GM12878 (cell line): ENCODE results near the gene SPHK1. TPM values are rescaled to one million over a fixed set of nuclear protein-coding genes. Genes with fewer than 3 reads are reported as not detected.

Source experiments
- ATAC-seq: fragments of 200-7000 bp; cut with Tn5 transposase; 3 replicates; pipeline ENCODE4 v1.9.1; 2020; ENCODE audit warnings: mild to moderate bottlenecking, moderate library complexity
- BruUV-seq: library from RNA; stranded (reverse); fragments of 400-500 nt; replicated peaks from 2 replicates; lab custom pipeline; 2021; lab: Mats Ljungman, UMichigan
- CTCF ChIA-PET: fragments of 300-600 bp; sonication (Branson Sonifier 250); formaldehyde crosslinking; extraction: SDS; loops from one replicate; lab custom pipeline; 2021; ENCODE audit warnings: inconsistent platforms; lab: Yijun Ruan, JAX
- POLR2A ChIA-PET: fragments of 350-600 bp; formaldehyde crosslinking; extraction: SDS; loops from one replicate; lab custom pipeline; 2021; ENCODE audit warnings: inconsistent platforms; lab: Charles Lee
- RAD21 ChIA-PET: fragments of 300-600 bp; sonication (Branson Sonifier 250); formaldehyde crosslinking; loops from one replicate; lab custom pipeline; 2023; ENCODE audit warnings: antibody characterized with exemption; ENCODE audit not compliant: unreplicated experiment; lab: Charles Lee
- SMC1A ChIA-PET: fragments of 300-600 bp; sonication (Branson Sonifier 250); formaldehyde crosslinking; loops from one replicate; lab custom pipeline; 2023; ENCODE audit not compliant: unreplicated experiment, uncharacterized antibody; lab: Charles Lee
- DNase-seq: peaks from one replicate; pipeline ENCODE4 v3.0.0-alpha.2; 2011; ENCODE audit warnings: low read depth, low spot score
- FAIRE-seq: peaks from 3 replicates; lab custom pipeline; 2011; peaks lifted over from hg19 to GRCh38; lab: Jason Lieb, UNC
- H2AFZ ChIP-seq: 2 replicates; pipeline ENCODE4 v1.6.0; 2011; ENCODE audit warnings: low read depth, low read length, control low read depth; ENCODE audit not compliant: control insufficient read depth
- H3K27ac ChIP-seq: 2 replicates; pipeline ENCODE4 v1.5.1; 2011; ENCODE audit warnings: control low read depth; ENCODE audit not compliant: control insufficient read depth, insufficient read depth
- H3K27me3 ChIP-seq, 2 experiments: replicated peaks in 1 of 2; 2 replicates each; pipeline versions ENCODE4 v1.6.0 to v1.6.1; 2011; ENCODE audit warnings: low read length in 1 of 2; ENCODE audit not compliant: control insufficient read depth in 2 of 2, insufficient read depth in 2 of 2
- H3K36me3 ChIP-seq, 2 experiments: 2 replicates each; pipeline ENCODE4 v1.5.1; 2011; ENCODE audit warnings: low read length in 1 of 2; ENCODE audit not compliant: control insufficient read depth in 2 of 2, insufficient read depth in 2 of 2
- H3K4me1 ChIP-seq: 2 replicates; pipeline ENCODE4 v1.6.1; 2011; ENCODE audit warnings: mild to moderate bottlenecking, low read length, moderate library complexity, mixed read lengths; ENCODE audit not compliant: control insufficient read depth, insufficient read depth
- H3K4me2 ChIP-seq: 2 replicates; pipeline ENCODE4 v1.6.0; 2011; ENCODE audit warnings: control low read depth; ENCODE audit not compliant: control insufficient read depth, insufficient read depth
- H3K4me3 ChIP-seq: fragments of 200-600 bp; sonication (generic); 2 replicates; pipeline ENCODE4 v1.5.1; 2016
- H3K79me2 ChIP-seq: 2 replicates; pipeline ENCODE4 v1.6.0; 2011; ENCODE audit warnings: low read length; ENCODE audit not compliant: control insufficient read depth, insufficient read depth
- H3K9ac ChIP-seq: 2 replicates; pipeline ENCODE4 v1.8.0; 2011; ENCODE audit warnings: low read length, control low read depth, mixed read lengths; ENCODE audit not compliant: control insufficient read depth, insufficient read depth
- H3K9me3 ChIP-seq: replicated peaks from 3 replicates; pipeline ENCODE4 v1.5.1; 2011; ENCODE audit warnings: mild to moderate bottlenecking, low read length; ENCODE audit not compliant: control insufficient read depth, insufficient read depth
- H4K20me1 ChIP-seq: 2 replicates; pipeline ENCODE4 v1.6.0; 2011; ENCODE audit not compliant: control insufficient read depth, insufficient read depth
- CHD1 ChIP-seq: IDR thresholded peaks from 2 replicates; pipeline ENCODE4 v1.6.1; 2012; ENCODE audit warnings: low read depth, low read length, improper control_type of control experiment
- CREM ChIP-seq: IDR thresholded peaks from 2 replicates; pipeline ENCODE4 v1.6.1; 2014; ENCODE audit warnings: antibody characterized with exemption, low read depth
- ESRRA ChIP-seq: IDR thresholded peaks from 2 replicates; pipeline ENCODE4 v1.6.1; 2012; ENCODE audit warnings: mild to moderate bottlenecking, low read length, improper control_type of control experiment
- HCFC1 ChIP-seq: fragments of 150-350 bp; IDR thresholded peaks from 2 replicates; pipeline ENCODE4 v1.6.1; 2014; ENCODE audit warnings: low read length
- LARP7 ChIP-seq: fragments of 450-650 bp; IDR thresholded peaks from 2 replicates; pipeline ENCODE4 v1.6.1; 2017; ENCODE audit warnings: mild to moderate bottlenecking
- MXI1 ChIP-seq: fragments of 150-350 bp; IDR thresholded peaks from 2 replicates; pipeline ENCODE4 v1.6.1; 2011; ENCODE audit warnings: low read depth, mild to moderate bottlenecking, inconsistent platforms, low read length, improper control_type of control experiment
- SMAD1 ChIP-seq: fragments of 450-650 bp; IDR thresholded peaks from 2 replicates; pipeline ENCODE4 v1.6.1; 2018; ENCODE audit warnings: mild to moderate bottlenecking, low read depth; ENCODE audit not compliant: partially characterized antibody
- SMC3 ChIP-seq: IDR thresholded peaks from 2 replicates; pipeline ENCODE4 v1.6.1; 2011; ENCODE audit warnings: low read length, improper control_type of control experiment, borderline replicate concordance
- STAT1 ChIP-seq: fragments of 450-650 bp; conservative IDR thresholded peaks from 2 replicates; pipeline ENCODE4 v1.6.1; 2014; ENCODE audit warnings: antibody characterized with exemption, mild to moderate bottlenecking
- TCF7 ChIP-seq: IDR thresholded peaks from 2 replicates; pipeline ENCODE4 v1.6.1; 2014; ENCODE audit warnings: antibody characterized with exemption, borderline replicate concordance
- WGBS: methylation state at CpG from one replicate; pipeline ENCODE4 v1.1.6; 2016; ENCODE audit warnings: low lambda C conversion rate; ENCODE audit not compliant: insufficient replicate concordance, insufficient coverage; ENCODE audit errors: missing lambda C conversion rate; 5-methylcytosine and 5-hydroxymethylcytosine counted together
- in situ Hi-C: fragments of 300-500 bp; cut with MboI; formaldehyde crosslinking; loops from 9 replicates; pipeline ENCODE4 v1.14.3; 2018; ENCODE audit warnings: mixed read lengths
- intact Hi-C: fragments of 100-400 bp; cut with micrococcal nuclease; formaldehyde crosslinking; loops from one replicate; pipeline ENCODE4 v1.14.2; 2022; ENCODE audit not compliant: unreplicated experiment
- polyA plus RNA-seq, 11 experiments: library from polyadenylated mRNA; depleted of rRNA in 4 of 11; unstranded in 6 of 11; stranded (reverse) in 5 of 11; fragments of >200 nt; fragmentation: Nextera tagmentation in 4 of 11; fragmentation: Illumina TruSeq in 1 of 11; extraction: Ambion mirVana in 4 of 11; extraction: Trizol in 1 of 11; gene quantifications; 1 replicate in 1 of 11; 2 replicates in 10 of 11; pipeline versions ENCODE4 v1.2.1 to v1.2.3, GENCODE V29; 2011 to 2016; ENCODE audit warnings: inconsistent platforms in 2 of 11, missing spikeins in 2 of 11, low read depth in 1 of 11
- total RNA-seq, 4 experiments: library from RNA; depleted of rRNA in 3 of 4; stranded (reverse); fragments of >200 nt in 3 of 4; fragmentation: Illumina TruSeq in 1 of 4; extraction: Trizol in 1 of 4; gene quantifications; 2 replicates each; pipeline versions ENCODE4 v1.2.1 to v1.2.3, GENCODE V29; 2013 to 2021
- TF ChIP-seq, protein P1 (sequence below): fragments of 450-650 bp; IDR thresholded peaks from 2 replicates; pipeline ENCODE4 v1.6.1; 2016; ENCODE audit warnings: mild to moderate bottlenecking, moderate library complexity, borderline replicate concordance
- TF ChIP-seq, protein P2 (sequence below): fragments of 150-350 bp; IDR thresholded peaks from 2 replicates; pipeline ENCODE4 v1.6.1; 2014; ENCODE audit warnings: mild to moderate bottlenecking, low read depth, low read length
- TF ChIP-seq, protein P3 (sequence below): IDR thresholded peaks from 2 replicates; pipeline ENCODE4 v1.6.1; 2011; ENCODE audit warnings: borderline replicate concordance, low read depth, mild to moderate bottlenecking, moderate library complexity, mixed read lengths, low read length; ENCODE audit not compliant: insufficient read depth; ENCODE audit errors: extremely low read length
- TF ChIP-seq, protein P4 (sequence below): fragments of 450-650 bp; IDR thresholded peaks from 2 replicates; pipeline ENCODE4 v1.6.1; 2017; ENCODE audit warnings: borderline replicate concordance

SPHK1 gene
- total and polyA plus RNA-seq, 10 of the 15 experiments (the other 5 are each of a cell fraction or from before 2014, with no cell fraction given), result 0.09 to 1.1 (median 0.36) TPM; not detected in 2

DNA sequence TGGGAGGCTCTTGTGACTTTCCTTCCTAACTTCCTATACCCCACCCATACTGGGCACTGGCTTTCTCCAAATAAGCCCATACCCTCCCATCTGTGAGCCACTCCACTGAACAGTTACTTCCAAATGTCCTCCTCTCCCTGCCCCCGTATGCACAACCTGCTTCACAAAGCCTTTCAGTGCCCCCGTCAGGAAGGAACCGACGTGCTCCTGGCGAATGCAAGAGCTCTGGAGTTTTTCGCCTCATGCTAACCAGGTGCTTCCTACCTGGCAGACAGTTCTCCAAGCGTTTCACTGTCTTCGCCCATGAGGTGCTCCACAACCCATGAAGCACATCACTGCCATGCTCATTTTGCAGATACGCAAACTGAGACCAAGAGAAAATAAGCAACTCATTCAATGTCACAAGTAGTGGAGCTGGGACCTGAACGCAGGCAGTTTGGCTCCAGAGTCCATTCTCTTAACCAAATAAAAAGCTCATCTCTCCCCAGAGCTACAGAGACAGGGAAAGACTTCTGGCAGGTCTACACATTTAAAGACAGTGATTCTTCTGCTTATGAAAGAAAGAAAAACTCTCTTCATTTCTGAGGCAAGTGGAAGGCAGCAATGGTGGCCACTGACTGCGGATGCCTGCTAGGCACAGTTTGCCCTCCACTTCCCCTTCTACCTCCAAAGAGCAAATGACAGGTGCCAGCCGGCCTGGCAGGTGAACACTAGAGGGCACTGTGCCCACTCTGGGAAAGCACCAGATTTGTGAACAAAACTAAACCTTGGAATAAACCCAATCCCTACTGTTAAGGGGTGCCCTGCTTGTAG is 23.8 kb downstream of the SPHK1 start:
- BruUV-seq, result no TSS peak
- peak; percentile 91 for ATAC-seq
- peaks cover 6% of the 10 kb centered on the region for H3K79me2 ChIP-seq
- H3K4me3 ChIP-seq, result no peak overlapping the region
- peaks cover 2% of the 10 kb centered on the region for H4K20me1 ChIP-seq
- ChIA-PET CTCF (interaction anchor here (0.5 to 9.8 kb wide), 33 partner anchors 8 to 372 kb away, joined by 3 to 142 read pairs (median 4); partner anchors contain the start of gene RHBDF2), POLR2A (interaction anchor here (1.5 kb wide), 1 partner anchor 50 kb away, joined by 4 read pairs; no protein-coding TSS in a partner anchor), RAD21 (interaction anchor here (0.5 to 6.1 kb wide), 6 partner anchors 37 to 59 kb away, joined by 3 to 55 read pairs (median 4); no protein-coding TSS in a partner anchor), SMC1A (interaction anchor here (0.6 to 2.2 kb wide), 12 partner anchors 12 to 153 kb away, joined by 3 to 27 read pairs (median 4); partner anchors contain the start of genes RHBDF2 and UBE2O)
- DNase-seq, result no peak
- WGBS, result 75% methylated on average over 12 of the region's 12 CpGs
- in situ Hi-C loops, result loop anchor here (5.0 kb wide), 1 partner anchor 99 kb away; no protein-coding TSS in a partner anchor
- no peak overlapping the region for H2AFZ ChIP-seq
- H3K4me2 ChIP-seq, result no peak overlapping the region
- H3K36me3 ChIP-seq, result peaks cover 5 to 8% of the 10 kb centered on the region in 2 experiments
- H3K27me3 ChIP-seq, result no peaks in the 10 kb centered on the region
- H3K27ac ChIP-seq, result no peak overlapping the region
- intact Hi-C loops, result loop anchor here (1.0 kb wide), 2 partner anchors 50 to 98 kb away; no protein-coding TSS in a partner anchor
- no peaks in the 10 kb centered on the region for H3K9me3 ChIP-seq
- H3K4me1 ChIP-seq, result peaks cover 20% of the 10 kb centered on the region
- no peak overlapping the region for H3K9ac ChIP-seq
- peak; percentile 61 for FAIRE-seq
- peak; percentile 30; the same call in 1 of the 2 replicates for TF ChIP-seq ESRRA
- TF ChIP-seq HCFC1, result no peak
- TF ChIP-seq SMC3, result peak; percentile 80
- TF ChIP-seq, protein P1, sequence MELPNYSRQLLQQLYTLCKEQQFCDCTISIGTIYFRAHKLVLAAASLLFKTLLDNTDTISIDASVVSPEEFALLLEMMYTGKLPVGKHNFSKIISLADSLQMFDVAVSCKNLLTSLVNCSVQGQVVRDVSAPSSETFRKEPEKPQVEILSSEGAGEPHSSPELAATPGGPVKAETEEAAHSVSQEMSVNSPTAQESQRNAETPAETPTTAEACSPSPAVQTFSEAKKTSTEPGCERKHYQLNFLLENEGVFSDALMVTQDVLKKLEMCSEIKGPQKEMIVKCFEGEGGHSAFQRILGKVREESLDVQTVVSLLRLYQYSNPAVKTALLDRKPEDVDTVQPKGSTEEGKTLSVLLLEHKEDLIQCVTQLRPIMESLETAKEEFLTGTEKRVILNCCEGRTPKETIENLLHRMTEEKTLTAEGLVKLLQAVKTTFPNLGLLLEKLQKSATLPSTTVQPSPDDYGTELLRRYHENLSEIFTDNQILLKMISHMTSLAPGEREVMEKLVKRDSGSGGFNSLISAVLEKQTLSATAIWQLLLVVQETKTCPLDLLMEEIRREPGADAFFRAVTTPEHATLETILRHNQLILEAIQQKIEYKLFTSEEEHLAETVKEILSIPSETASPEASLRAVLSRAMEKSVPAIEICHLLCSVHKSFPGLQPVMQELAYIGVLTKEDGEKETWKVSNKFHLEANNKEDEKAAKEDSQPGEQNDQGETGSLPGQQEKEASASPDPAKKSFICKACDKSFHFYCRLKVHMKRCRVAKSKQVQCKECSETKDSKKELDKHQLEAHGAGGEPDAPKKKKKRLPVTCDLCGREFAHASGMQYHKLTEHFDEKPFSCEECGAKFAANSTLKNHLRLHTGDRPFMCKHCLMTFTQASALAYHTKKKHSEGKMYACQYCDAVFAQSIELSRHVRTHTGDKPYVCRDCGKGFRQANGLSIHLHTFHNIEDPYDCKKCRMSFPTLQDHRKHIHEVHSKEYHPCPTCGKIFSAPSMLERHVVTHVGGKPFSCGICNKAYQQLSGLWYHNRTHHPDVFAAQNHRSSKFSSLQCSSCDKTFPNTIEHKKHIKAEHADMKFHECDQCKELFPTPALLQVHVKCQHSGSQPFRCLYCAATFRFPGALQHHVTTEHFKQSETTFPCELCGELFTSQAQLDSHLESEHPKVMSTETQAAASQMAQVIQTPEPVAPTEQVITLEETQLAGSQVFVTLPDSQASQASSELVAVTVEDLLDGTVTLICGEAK, result no peak
- TF ChIP-seq, protein P2, sequence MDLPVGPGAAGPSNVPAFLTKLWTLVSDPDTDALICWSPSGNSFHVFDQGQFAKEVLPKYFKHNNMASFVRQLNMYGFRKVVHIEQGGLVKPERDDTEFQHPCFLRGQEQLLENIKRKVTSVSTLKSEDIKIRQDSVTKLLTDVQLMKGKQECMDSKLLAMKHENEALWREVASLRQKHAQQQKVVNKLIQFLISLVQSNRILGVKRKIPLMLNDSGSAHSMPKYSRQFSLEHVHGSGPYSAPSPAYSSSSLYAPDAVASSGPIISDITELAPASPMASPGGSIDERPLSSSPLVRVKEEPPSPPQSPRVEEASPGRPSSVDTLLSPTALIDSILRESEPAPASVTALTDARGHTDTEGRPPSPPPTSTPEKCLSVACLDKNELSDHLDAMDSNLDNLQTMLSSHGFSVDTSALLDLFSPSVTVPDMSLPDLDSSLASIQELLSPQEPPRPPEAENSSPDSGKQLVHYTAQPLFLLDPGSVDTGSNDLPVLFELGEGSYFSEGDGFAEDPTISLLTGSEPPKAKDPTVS, result no peak
- no peak for TF ChIP-seq TCF7
- TF ChIP-seq, protein P3, sequence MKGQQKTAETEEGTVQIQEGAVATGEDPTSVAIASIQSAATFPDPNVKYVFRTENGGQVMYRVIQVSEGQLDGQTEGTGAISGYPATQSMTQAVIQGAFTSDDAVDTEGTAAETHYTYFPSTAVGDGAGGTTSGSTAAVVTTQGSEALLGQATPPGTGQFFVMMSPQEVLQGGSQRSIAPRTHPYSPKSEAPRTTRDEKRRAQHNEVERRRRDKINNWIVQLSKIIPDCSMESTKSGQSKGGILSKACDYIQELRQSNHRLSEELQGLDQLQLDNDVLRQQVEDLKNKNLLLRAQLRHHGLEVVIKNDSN, result no peak
- TF ChIP-seq SMAD1, result no peak
- TF ChIP-seq MXI1, result no peak
- no peak for TF ChIP-seq LARP7
- TF ChIP-seq CHD1, result no peak
- TF ChIP-seq CREM, result no peak
- no peak for TF ChIP-seq STAT1
- TF ChIP-seq, protein P4, sequence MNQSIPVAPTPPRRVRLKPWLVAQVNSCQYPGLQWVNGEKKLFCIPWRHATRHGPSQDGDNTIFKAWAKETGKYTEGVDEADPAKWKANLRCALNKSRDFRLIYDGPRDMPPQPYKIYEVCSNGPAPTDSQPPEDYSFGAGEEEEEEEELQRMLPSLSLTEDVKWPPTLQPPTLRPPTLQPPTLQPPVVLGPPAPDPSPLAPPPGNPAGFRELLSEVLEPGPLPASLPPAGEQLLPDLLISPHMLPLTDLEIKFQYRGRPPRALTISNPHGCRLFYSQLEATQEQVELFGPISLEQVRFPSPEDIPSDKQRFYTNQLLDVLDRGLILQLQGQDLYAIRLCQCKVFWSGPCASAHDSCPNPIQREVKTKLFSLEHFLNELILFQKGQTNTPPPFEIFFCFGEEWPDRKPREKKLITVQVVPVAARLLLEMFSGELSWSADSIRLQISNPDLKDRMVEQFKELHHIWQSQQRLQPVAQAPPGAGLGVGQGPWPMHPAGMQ, result no peak
